ENCODE measurements around the gene INSR.
"Not testable (repeated sequence)": the region's sequence is repeated elsewhere in the genome, so short reads cannot be mapped to it uniquely, and the experiment has no call there.

Gene INSR

DNA sequence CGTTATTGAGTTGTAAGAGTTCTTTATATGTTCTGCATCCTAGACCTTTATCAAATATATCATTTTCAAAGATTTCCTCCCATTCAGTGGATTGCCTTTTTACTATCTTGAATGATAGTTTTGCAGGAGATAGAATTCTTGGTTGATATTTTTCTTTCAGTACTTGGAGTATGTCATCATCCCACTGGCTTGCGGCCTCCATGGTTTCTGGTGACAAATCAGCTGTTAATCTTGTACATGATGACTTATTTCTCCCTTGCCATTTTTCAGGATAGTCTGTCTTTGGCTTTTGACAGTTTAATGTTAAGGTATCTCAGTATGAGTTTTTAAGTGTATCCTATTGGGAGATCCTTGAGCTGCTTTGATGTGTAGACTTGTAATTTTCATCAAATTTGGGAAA, 216.2 kb downstream of the INSR start:
- no peak for FAIRE-seq

GRCh38 chr19:7076151-7076550, 218.1 kb downstream of the INSR start:
- no peak for FAIRE-seq

GRCh38 chr19:7074705-7075282, 219.4 kb downstream of the INSR start:
- no peak for FAIRE-seq

- FAIRE-seq: no peak
These were observed 221.7 kb downstream of the INSR start for GRCh38 chr19:7072541-7072940.

GRCh38 chr19:7069904-7070226, 224.3 kb downstream of the INSR start:
- FAIRE-seq: no peak

GRCh38 chr19:7069042-7069903, 224.9 kb downstream of the INSR start, which contains the start of gene ZNF557:
TSS of gene ZNF557 (plus strand) at chr19:7069703. CDS start at chr19:7075075, 5,372 bp downstream.
- no peak for FAIRE-seq

DNA sequence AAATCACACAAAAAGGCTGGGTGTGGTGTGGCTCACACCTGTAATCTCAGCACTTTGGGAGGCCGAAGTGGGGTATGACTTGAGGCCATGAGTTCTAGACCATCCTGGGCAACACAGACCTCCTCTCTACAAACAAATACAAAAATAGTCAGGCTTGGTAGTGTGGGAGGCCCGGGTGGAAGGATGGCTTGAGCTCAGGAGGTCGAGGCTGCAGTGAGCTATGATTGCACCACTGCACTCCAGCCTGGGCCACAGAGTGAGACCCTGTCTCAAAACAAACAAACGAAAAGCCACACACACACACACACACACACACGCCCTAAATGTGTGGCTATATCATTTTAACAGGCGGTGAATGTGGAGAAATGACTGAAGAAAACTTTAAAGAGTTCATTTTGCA, 225.6 kb downstream of the INSR start:
- no peak for FAIRE-seq

- no peak for FAIRE-seq
These were observed 226.5 kb downstream of the INSR start for GRCh38 chr19:7067716-7068115.

DNA sequence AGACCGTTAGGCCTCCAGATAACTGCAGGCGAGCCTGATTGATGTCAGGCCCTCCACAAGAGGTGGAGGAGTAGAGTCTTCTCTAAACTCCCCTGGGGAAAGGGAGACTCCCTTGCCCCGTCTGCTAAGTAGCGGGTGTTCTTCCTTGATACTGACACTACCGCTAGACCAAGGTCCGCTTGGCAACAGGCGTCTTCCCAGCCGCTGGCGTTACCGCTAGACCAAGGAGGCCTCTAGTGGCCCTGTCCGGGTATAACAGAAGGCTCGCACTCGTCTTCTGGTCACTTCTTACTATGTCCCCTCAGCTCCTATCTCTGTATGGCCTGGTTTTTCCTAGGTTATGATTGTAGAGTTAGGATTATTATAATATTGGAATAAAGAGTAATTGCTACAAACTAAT, 227.1 kb downstream of the INSR start:
- FAIRE-seq: not testable (repeated sequence)

DNA sequence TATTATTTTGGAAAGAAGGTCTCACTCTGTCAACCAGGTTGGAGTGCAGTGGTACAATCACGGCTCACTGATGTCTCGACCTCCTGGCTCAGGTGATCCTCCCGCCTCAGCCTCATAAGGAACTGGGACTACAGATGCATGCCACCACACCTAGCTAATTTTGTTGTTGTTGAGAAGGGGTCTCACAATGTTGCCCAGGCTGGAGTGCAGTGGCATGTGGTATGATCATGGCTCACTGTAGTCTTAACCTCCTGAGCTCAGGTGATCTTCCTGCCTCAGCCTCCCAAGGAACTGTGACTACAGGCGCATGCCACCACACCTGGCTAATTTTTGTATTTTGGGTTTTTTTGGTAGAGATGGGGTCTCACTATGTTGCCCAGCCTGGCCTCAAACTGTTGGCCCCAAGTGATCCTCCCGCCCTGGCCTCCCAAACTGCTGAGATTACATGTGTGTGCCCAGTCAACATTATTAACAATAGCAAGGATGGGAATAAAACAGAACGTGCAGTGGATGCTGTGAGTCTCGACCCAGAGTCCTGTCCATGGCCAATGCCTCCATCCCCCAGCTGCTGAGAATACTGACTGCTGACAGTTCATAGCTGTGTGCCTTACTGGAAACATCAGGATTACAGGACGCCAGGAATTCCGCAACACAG, 230.3 kb downstream of the INSR start:
- no peak for FAIRE-seq

DNA sequence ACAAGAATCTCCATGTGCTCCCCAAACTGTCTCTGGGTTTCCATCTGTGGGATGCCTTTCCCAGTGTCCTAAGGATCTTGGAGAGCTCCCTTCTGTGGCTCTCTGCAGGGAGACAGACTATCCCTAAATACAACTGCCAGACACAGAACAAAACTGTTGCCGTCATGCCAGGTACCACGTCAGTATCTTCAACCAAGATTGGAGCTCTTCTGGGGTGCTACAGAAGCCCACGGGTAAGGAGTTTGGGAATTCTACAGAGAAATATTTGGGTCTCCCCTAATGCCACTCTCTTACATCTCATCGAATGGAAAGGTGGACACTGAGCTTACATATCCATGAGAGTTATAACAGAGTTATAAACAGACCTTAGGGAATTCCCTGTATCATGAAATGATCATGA, 230.9 kb downstream of the INSR start:
- FAIRE-seq: no peak

Measured in colon (tissue), 2 donors.